Right atrium auricular region (tissue), 2 donors: ENCODE data around the gene MESP2. TPM values are rescaled to one million over a fixed set of nuclear protein-coding genes. Genes with fewer than 3 reads are reported as not detected.

Experiments used
- DNase-seq: peaks from one replicate; pipeline ENCODE4 v3.0.0-alpha.2; 2019; ENCODE audit warnings: low spot score
- H3K27ac ChIP-seq, 2 donors: fragments of 200-600 bp; sonication (generic); 1 replicate in 1 of 2; 2 replicates in 1 of 2; pipeline ENCODE4 v1.5.1; 2016 to 2019
- H3K27me3 ChIP-seq, 2 donors: fragments of 200-600 bp; sonication (generic); one replicate each; pipeline versions ENCODE4 v1.5.1 to v1.6.0; 2017 to 2019
- H3K36me3 ChIP-seq: fragments of 200-600 bp; sonication (generic); one replicate; pipeline ENCODE4 v1.5.1; 2016
- H3K4me1 ChIP-seq, 2 donors: fragments of 200-600 bp; sonication (generic); one replicate each; pipeline versions ENCODE4 v1.5.1 to v1.6.0; 2017 to 2019
- H3K4me3 ChIP-seq, 2 donors: fragments of 200-600 bp; sonication (generic); 1 replicate in 1 of 2; 2 replicates in 1 of 2; pipeline ENCODE4 v1.5.1; 2017 to 2019; ENCODE audit warnings: mild to moderate bottlenecking in 1 of 2, moderate library complexity in 1 of 2
- H3K9me3 ChIP-seq, 2 donors: fragments of 200-600 bp; sonication (generic); one replicate each; pipeline ENCODE4 v1.5.1; 2019
- CTCF ChIP-seq, 2 donors: fragments of 200-600 bp; sonication (generic); IDR thresholded peaks; one replicate each; pipeline ENCODE4 v1.5.1; 2019; ENCODE audit warnings: antibody characterized with exemption in 2 of 2
- total RNA-seq, 2 donors: library from RNA; depleted of rRNA; stranded (reverse); fragments of >200 nt; gene quantifications; one replicate each; pipeline ENCODE4 v1.1.0, GENCODE V29; 2016

MESP2 gene
- total RNA-seq, 2 donors from 2014 or later: not detected

GRCh38 chr15:89770041-89770440 lies 6.1 kb upstream of the MESP2 start:
- TF ChIP-seq CTCF (IDR thresholded peaks at IDR 0.05): no peak
- no peak for DNase-seq
- Histone ChIP-seq H3K27me3 (no peaks in the 10 kb centered on the region), H3K4me3 (no peak overlapping the region), H3K9me3 (no peaks in the 10 kb centered on the region), H3K36me3 (no peaks in the 10 kb centered on the region), H3K4me1 (no peaks in the 10 kb centered on the region), H3K27ac (no peak overlapping the region)

- no peak for DNase-seq
- Histone ChIP-seq H3K36me3 (no peaks in the 10 kb centered on the region), H3K4me3 (no peak overlapping the region), H3K9me3 (no peaks in the 10 kb centered on the region), H3K27me3 (no peaks in the 10 kb centered on the region), H3K27ac (no peak overlapping the region), H3K4me1 (peaks cover 0 to 14% of the 10 kb centered on the region in 2 donors)
- TF ChIP-seq CTCF (IDR thresholded peaks at IDR 0.05): no peak
These were observed 3.1 kb upstream of the MESP2 start for GRCh38 chr15:89772932-89773583.

- H3K4me3 ChIP-seq: no peak overlapping the region
- H3K27ac ChIP-seq: no peak overlapping the region
- H3K27me3 ChIP-seq: no peaks in the 10 kb centered on the region
- no peak for TF ChIP-seq CTCF (IDR thresholded peaks at IDR 0.05)
- no peaks in the 10 kb centered on the region for H3K36me3 ChIP-seq
- H3K9me3 ChIP-seq: no peaks in the 10 kb centered on the region
- peaks cover 0 to 14% of the 10 kb centered on the region in 2 donors for H3K4me1 ChIP-seq
- no peak for DNase-seq
These were observed 1.6 kb upstream of the MESP2 start for GRCh38 chr15:89774492-89774891.

GRCh38 chr15:89775815-89776214 lies 317 bp upstream of the MESP2 start:
- Histone ChIP-seq H3K9me3 (no peaks in the 10 kb centered on the region), H3K4me3 (peak overlapping the region; percentile 21 to 51), H3K27ac (no peak overlapping the region), H3K36me3 (no peaks in the 10 kb centered on the region), H3K4me1 (peaks cover 0 to 14% of the 10 kb centered on the region in 2 donors), H3K27me3 (no peaks in the 10 kb centered on the region)
- no peak for DNase-seq
- no peak for TF ChIP-seq CTCF (IDR thresholded peaks at IDR 0.05)

- peaks cover 0 to 14% of the 10 kb centered on the region in 2 donors for H3K4me1 ChIP-seq
- H3K27ac ChIP-seq: peak overlapping the region; percentile 33 to 52
- TF ChIP-seq CTCF (IDR thresholded peaks at IDR 0.05): no peak
- DNase-seq: no peak
- H3K4me3 ChIP-seq: peak overlapping the region; percentile 16 to 51
- no peaks in the 10 kb centered on the region for H3K27me3 ChIP-seq
- no peaks in the 10 kb centered on the region for H3K36me3 ChIP-seq
- no peaks in the 10 kb centered on the region for H3K9me3 ChIP-seq
These were observed 1.1 kb downstream of the MESP2 start for GRCh38 chr15:89777073-89777751.
